ENCODE data around the gene SREBF2.

- TF ChIP-seq ZNF281 (CRISPR knock-in tag; IDR thresholded peaks at IDR 0.05; ENCODE audit: borderline replicate concordance): no peak
- no peak for TF ChIP-seq PHF8 (CRISPR knock-in tag; IDR thresholded peaks at IDR 0.05)
- no peak for TF ChIP-seq RELA (CRISPR knock-in tag; IDR thresholded peaks at IDR 0.05)
- TF ChIP-seq SYNCRIP (IDR thresholded peaks at IDR 0.05; ENCODE audit: insufficient read depth, low read depth, low read length): no peak
- TF ChIP-seq RNF2 (conservative IDR thresholded peaks at IDR 0.05; ENCODE audit: low read depth): no peak
- TF ChIP-seq EZH2 (conservative IDR thresholded peaks at IDR 0.05; ENCODE audit: low read depth, low read length): no peak
- no peak for TF ChIP-seq CTCF (CRISPR knock-in tag; IDR thresholded peaks at IDR 0.05)
- no peak for TF ChIP-seq HMG20B (CRISPR knock-in tag; conservative IDR thresholded peaks at IDR 0.05)
- no peak for TF ChIP-seq ZNF180 (CRISPR knock-in tag; IDR thresholded peaks at IDR 0.05; ENCODE audit: borderline replicate concordance, low read depth)
Observed at GRCh38 chr22:41888627-41889200, 55.8 kb downstream of the SREBF2 start.

Data from HepG2 (cell line).